Nephron progenitor cell (in vitro differentiated cells): ENCODE results near the gene ELAC1.

ENCODE experiments used
- DNase-seq: peaks from one replicate; pipeline ENCODE4 v3.0.0; 2021
- H3K27ac Mint-ChIP-seq: 2 replicates; pipeline ENCODE4 v1.8.0; 2021; ENCODE audit warnings: mild to moderate bottlenecking, moderate library complexity, mixed read lengths
- H3K27me3 Mint-ChIP-seq: 2 replicates; pipeline ENCODE4 v1.8.0; 2021; ENCODE audit warnings: mild to moderate bottlenecking, low read depth, mixed read lengths; ENCODE audit not compliant: poor library complexity
- H3K36me3 Mint-ChIP-seq: 2 replicates; pipeline ENCODE4 v1.8.0; 2021; ENCODE audit warnings: low read depth, mixed read lengths
- H3K4me1 Mint-ChIP-seq: 2 replicates; pipeline ENCODE4 v1.8.0; 2021; ENCODE audit warnings: mixed read lengths
- H3K4me3 Mint-ChIP-seq: 2 replicates; pipeline ENCODE4 v1.8.0; 2021; ENCODE audit warnings: mild to moderate bottlenecking, moderate library complexity, mixed read lengths
- H3K9me3 Mint-ChIP-seq: 2 replicates; pipeline ENCODE4 v1.8.0; 2021; ENCODE audit warnings: mild to moderate bottlenecking, moderate library complexity, mixed read lengths
- TF ChIP-seq, protein P1 (sequence below): fragments of 200-600 bp; sonication (generic); IDR thresholded peaks from 2 replicates; pipeline ENCODE4 v1.5.0; 2021; ENCODE audit warnings: antibody characterized with exemption

ELAC1 gene

GRCh38 chr18:50933684-50934083, 34.2 kb upstream of the ELAC1 start:
- no peak for DNase-seq
- Mint-ChIP-seq H3K36me3 (peaks cover 27% of the 10 kb centered on the region), H3K4me1 (no peaks in the 10 kb centered on the region), H3K27me3 (no peaks in the 10 kb centered on the region), H3K9me3 (no peaks in the 10 kb centered on the region), H3K27ac (no peak overlapping the region), H3K4me3 (no peak overlapping the region)
- TF ChIP-seq, protein P1, sequence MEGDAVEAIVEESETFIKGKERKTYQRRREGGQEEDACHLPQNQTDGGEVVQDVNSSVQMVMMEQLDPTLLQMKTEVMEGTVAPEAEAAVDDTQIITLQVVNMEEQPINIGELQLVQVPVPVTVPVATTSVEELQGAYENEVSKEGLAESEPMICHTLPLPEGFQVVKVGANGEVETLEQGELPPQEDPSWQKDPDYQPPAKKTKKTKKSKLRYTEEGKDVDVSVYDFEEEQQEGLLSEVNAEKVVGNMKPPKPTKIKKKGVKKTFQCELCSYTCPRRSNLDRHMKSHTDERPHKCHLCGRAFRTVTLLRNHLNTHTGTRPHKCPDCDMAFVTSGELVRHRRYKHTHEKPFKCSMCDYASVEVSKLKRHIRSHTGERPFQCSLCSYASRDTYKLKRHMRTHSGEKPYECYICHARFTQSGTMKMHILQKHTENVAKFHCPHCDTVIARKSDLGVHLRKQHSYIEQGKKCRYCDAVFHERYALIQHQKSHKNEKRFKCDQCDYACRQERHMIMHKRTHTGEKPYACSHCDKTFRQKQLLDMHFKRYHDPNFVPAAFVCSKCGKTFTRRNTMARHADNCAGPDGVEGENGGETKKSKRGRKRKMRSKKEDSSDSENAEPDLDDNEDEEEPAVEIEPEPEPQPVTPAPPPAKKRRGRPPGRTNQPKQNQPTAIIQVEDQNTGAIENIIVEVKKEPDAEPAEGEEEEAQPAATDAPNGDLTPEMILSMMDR: no peak

DNA sequence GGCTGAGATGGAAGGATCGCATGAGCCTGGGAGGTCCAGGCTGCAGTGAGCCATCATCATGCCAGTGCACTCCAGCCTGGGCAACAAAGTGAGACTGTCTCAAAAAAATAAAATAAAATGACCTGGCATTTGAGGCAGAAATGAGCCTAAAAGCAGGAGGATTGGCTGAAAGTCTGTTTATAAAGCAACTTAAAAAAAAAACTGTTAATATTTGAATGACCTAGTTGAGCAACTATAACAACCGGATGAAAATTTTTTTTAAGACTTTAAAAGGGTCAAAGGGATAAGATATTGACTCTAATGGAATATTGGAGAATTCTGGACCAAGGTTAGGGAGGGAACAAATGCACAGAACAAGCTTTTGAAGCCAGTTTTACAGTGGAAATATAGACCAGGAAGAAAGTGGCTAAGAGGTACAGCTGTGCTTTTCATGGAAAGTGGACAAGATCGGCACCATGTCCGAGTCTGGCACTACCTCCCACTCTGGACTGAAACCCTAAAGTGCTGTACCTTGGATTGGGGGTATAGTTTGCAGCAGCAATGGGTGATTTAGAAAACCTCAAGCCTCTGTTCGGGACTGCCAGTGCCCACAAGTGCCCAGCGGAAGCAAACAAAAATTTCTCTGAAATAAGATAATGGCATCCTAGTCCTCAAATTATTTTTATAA, 33.2 kb upstream of the ELAC1 start:
- H3K36me3 Mint-ChIP-seq: peaks cover 23% of the 10 kb centered on the region
- DNase-seq: no peak
- H3K27me3 Mint-ChIP-seq: no peaks in the 10 kb centered on the region
- H3K4me1 Mint-ChIP-seq: no peaks in the 10 kb centered on the region
- TF ChIP-seq, protein P1: no peak
- H3K27ac Mint-ChIP-seq: peak overlapping the region; percentile 28
- H3K9me3 Mint-ChIP-seq: no peaks in the 10 kb centered on the region
- H3K4me3 Mint-ChIP-seq: no peak overlapping the region

- no peaks in the 10 kb centered on the region for H3K4me1 Mint-ChIP-seq
- no peaks in the 10 kb centered on the region for H3K9me3 Mint-ChIP-seq
- no peaks in the 10 kb centered on the region for H3K27me3 Mint-ChIP-seq
- TF ChIP-seq, protein P1: no peak
- H3K36me3 Mint-ChIP-seq: peaks cover 23% of the 10 kb centered on the region
- no peak for DNase-seq
- no peak overlapping the region for H3K4me3 Mint-ChIP-seq
- H3K27ac Mint-ChIP-seq: no peak overlapping the region
Measured at GRCh38 chr18:50935493-50936191, 32.2 kb upstream of the ELAC1 start.

DNA sequence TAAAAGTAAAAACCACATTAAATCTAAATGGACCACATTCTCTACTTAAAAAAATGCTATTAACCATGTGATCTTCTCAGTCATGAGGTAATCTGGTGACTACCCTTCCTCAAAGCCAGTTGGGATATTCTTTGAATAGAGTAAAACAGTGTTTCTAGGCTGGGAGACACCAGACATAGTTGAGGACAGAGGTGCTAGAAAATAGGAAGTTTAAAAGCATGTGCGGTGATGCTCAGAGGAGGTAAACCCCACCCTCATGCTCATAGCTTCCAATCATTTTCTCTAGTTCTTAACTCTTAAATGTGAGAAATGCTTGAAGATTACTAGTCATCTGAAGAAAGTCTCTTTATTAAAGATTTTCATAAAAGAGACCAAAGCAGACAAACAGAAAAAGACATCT, 30.7 kb upstream of the ELAC1 start:
- no peaks in the 10 kb centered on the region for H3K4me1 Mint-ChIP-seq
- H3K36me3 Mint-ChIP-seq: peaks cover 31% of the 10 kb centered on the region
- H3K27me3 Mint-ChIP-seq: no peaks in the 10 kb centered on the region
- H3K9me3 Mint-ChIP-seq: no peaks in the 10 kb centered on the region
- TF ChIP-seq, protein P1: no peak
- no peak overlapping the region for H3K4me3 Mint-ChIP-seq
- no peak for DNase-seq
- no peak overlapping the region for H3K27ac Mint-ChIP-seq

DNA sequence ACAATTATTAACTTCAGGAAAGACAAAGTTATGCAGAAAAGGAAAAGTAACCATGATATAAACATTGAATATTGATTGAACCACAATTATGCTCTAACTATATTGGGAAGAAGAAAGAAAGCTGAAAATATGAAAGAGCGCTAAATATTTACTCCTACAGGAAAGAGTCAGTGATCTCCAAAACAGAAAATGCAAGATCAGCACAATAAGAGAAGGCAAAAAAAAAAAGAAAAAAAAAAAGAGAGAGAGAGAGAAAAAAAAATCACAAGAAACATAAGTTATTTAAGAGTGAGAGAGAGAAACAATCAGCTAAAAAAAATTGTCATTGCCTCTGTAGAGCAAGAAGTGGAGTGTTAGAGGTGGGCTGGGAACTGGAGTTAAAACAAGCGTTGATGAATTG, 28.9 kb upstream of the ELAC1 start:
- TF ChIP-seq, protein P1: no peak
- Mint-ChIP-seq H3K4me1 (no peaks in the 10 kb centered on the region), H3K27me3 (no peaks in the 10 kb centered on the region), H3K9me3 (no peaks in the 10 kb centered on the region), H3K4me3 (no peak overlapping the region), H3K27ac (no peak overlapping the region), H3K36me3 (peaks cover 29% of the 10 kb centered on the region)
- no peak for DNase-seq
